Measurements from ENCODE around the gene HNRNPUL2. TPM values are rescaled to one million over a fixed set of nuclear protein-coding genes. Genes with fewer than 3 reads are reported as not detected.
A peak's percentile ranks its signal among the peaks of the same experiment; 100 is the strongest.
"Not testable (repeated sequence)": the region's sequence is repeated elsewhere in the genome, so short reads cannot be mapped to it uniquely, and the experiment has no call there.

The HNRNPUL2 gene
- polyA plus RNA-seq, 2 donors = 27.5 to 27.9 TPM

- no peaks in the 10 kb centered on the region for H3K27me3 ChIP-seq (ENCODE audit: control insufficient read depth in 1 of 2, insufficient read depth in 2 of 2, low read length in 2 of 2)
- H3K9me3 ChIP-seq (ENCODE audit: control insufficient read depth in 2 of 2, insufficient read depth in 1 of 2, low read depth in 1 of 2, low read length in 1 of 2) = no peaks in the 10 kb centered on the region
- H3K4me3 ChIP-seq (ENCODE audit: low read depth in 1 of 2, low read length in 2 of 2) = peak within 1 kb of the TSS; percentile 27 to 93
- H3K27ac ChIP-seq (ENCODE audit: low read depth in 2 of 2, low read length in 1 of 2) = peak within 1 kb of the TSS; percentile 97 to 98
- peaks cover 0 to 4% of the 10 kb centered on the region in 2 donors for H3K36me3 ChIP-seq (ENCODE audit: control insufficient read depth in 2 of 2, insufficient read depth in 2 of 2, low read length in 1 of 2)
- H3K4me1 ChIP-seq (ENCODE audit: control insufficient read depth in 2 of 2, insufficient read depth in 2 of 2, low read length in 1 of 2) = peaks cover 3 to 14% of the 10 kb centered on the region in 2 donors
- 83% methylated on average over 10 of the region's 10 CpGs for WGBS, 2 donors
These were observed 19.9 kb downstream of the HNRNPUL2 start, which contains the start of the genes BSCL2 and GNG3 for GRCh38 chr11:62707277-62707861. Gene BSCL2, minus strand, starts transcription at chr11:62707424. Its CDS starts 229 bp downstream, at chr11:62707195. Gene GNG3, plus strand, starts transcription at chr11:62707676. Its CDS starts 620 bp downstream, at chr11:62708296.

GRCh38 chr11:62706850-62707247 is 20.4 kb downstream of the HNRNPUL2 start:
- Histone ChIP-seq H3K27ac (ENCODE audit: low read depth in 2 of 2, low read length in 1 of 2) (peak overlapping the region; percentile 74 to 90), H3K36me3 (ENCODE audit: control insufficient read depth in 2 of 2, insufficient read depth in 2 of 2, low read length in 1 of 2) (peaks cover 0 to 2% of the 10 kb centered on the region in 2 donors), H3K4me1 (ENCODE audit: control insufficient read depth in 2 of 2, insufficient read depth in 2 of 2, low read length in 1 of 2) (peaks cover 3 to 14% of the 10 kb centered on the region in 2 donors), H3K4me3 (ENCODE audit: low read depth in 1 of 2, low read length in 2 of 2) (peak overlapping the region in 1 of 2 donors; percentile 93), H3K9me3 (ENCODE audit: control insufficient read depth in 2 of 2, insufficient read depth in 1 of 2, low read depth in 1 of 2, low read length in 1 of 2) (no peaks in the 10 kb centered on the region), H3K27me3 (ENCODE audit: control insufficient read depth in 1 of 2, insufficient read depth in 2 of 2, low read length in 2 of 2) (no peaks in the 10 kb centered on the region)
- 69 to 76% methylated on average over 8 of the region's 8 CpGs for WGBS, 2 donors

DNA sequence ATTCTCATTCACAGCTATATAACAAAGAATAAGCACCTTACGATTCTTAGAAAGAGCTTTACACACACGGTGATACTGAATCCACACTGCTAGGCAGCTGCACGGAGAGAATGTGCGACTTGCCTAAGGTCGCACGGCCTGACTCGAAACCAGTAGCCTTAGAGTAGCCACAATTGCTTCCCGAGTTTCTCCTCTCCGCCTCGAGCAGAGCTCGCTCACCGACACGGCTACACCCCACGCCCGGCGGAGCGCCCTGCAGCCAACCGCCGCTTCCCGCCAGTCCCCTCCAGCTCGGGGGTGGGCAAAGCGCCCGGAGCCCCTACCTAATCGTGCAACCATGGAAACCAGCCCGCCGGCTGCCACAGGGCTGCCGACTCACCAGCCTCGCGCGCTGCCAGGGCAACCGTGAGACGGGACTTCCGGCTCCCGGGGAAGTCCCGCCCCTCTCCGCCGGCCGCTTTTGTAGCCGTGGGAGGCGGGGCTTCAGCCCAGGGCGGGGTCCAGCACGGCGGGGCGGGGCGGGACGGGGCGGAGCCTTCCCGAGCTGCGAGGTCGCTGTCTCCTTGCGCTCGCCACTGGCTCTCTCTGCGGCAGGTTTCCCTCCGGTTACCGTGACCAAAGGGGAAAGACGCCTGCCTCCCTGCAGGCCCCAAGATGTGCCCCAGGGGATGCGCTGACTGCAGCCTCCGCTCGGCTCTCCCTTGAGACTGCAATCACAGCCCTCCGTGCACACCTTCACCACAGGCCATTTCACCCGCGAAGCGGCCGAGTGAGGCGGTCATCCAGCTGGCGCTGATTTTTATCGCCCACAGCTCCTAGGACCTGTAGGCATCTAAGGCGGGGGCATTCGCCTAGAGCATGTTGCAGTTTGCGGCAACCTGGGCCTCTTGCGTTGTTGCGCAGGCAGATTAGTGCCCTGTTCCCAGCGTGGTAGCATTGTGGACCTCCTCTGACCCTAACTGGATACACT is 21.1 kb downstream of the HNRNPUL2 start:
- Histone ChIP-seq H3K27ac (ENCODE audit: low read depth in 2 of 2, low read length in 1 of 2) (peak overlapping the region; percentile 83 to 93), H3K4me3 (ENCODE audit: low read depth in 1 of 2, low read length in 2 of 2) (peak overlapping the region; percentile 79 to 93), H3K4me1 (ENCODE audit: control insufficient read depth in 2 of 2, insufficient read depth in 2 of 2, low read length in 1 of 2) (peaks cover 3 to 14% of the 10 kb centered on the region in 2 donors), H3K9me3 (ENCODE audit: control insufficient read depth in 2 of 2, insufficient read depth in 1 of 2, low read depth in 1 of 2, low read length in 1 of 2) (no peaks in the 10 kb centered on the region), H3K36me3 (ENCODE audit: control insufficient read depth in 2 of 2, insufficient read depth in 2 of 2, low read length in 1 of 2) (peaks cover 0 to 2% of the 10 kb centered on the region in 2 donors), H3K27me3 (ENCODE audit: control insufficient read depth in 1 of 2, insufficient read depth in 2 of 2, low read length in 2 of 2) (no peaks in the 10 kb centered on the region)
- 5% methylated on average over 67 to 73 of the region's 73 CpGs for WGBS, 2 donors

DNA sequence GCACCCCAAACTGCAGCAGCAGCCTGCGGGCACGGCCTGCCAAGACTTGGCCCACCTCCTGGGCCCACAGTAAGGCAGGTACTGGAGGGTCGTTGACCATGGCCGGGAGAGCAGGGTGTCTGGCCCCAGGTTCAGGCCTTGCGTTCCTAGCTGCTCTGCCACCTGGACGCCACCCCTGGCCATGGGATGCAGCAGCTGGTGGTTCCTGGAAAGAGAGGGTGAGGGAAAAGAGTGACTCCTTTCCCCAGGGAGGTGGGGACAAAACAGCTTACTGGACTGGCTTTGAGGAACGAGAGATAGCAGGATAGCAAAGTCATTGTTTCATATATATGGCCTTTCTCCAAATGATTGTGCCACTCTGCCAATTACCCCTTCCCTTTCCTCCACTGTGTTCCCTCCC is 21.8 kb downstream of the HNRNPUL2 start:
- Histone ChIP-seq H3K4me3 (ENCODE audit: low read depth in 1 of 2, low read length in 2 of 2) (peak overlapping the region in 1 of 2 donors; percentile 93), H3K9me3 (ENCODE audit: control insufficient read depth in 2 of 2, insufficient read depth in 1 of 2, low read depth in 1 of 2, low read length in 1 of 2) (no peaks in the 10 kb centered on the region), H3K4me1 (ENCODE audit: control insufficient read depth in 2 of 2, insufficient read depth in 2 of 2, low read length in 1 of 2) (peaks cover 3 to 14% of the 10 kb centered on the region in 2 donors), H3K27ac (ENCODE audit: low read depth in 2 of 2, low read length in 1 of 2) (peak overlapping the region; percentile 83 to 93), H3K36me3 (ENCODE audit: control insufficient read depth in 2 of 2, insufficient read depth in 2 of 2, low read length in 1 of 2) (no peaks in the 10 kb centered on the region), H3K27me3 (ENCODE audit: control insufficient read depth in 1 of 2, insufficient read depth in 2 of 2, low read length in 2 of 2) (no peaks in the 10 kb centered on the region)
- 37 to 50% methylated on average over 7 of the region's 7 CpGs for WGBS, 2 donors

DNA sequence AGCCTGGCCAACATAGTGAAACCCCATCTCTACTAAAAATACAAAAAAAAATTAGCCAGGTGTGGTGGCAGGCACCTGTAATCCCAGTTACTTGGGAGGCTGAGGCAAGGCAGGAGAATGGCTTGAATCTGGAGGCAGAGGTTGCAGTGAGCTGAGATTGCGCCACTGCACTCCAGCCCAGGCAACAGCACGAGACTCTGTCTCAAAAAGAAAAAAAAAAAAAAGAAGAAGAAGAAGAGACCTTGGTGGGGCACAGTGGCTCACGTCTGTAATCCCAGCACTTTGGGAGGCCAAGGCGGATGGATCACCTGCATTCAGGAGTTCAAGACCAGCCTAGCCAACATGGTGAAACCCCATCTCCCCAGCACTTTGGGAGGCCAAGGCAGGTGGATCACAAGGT is 23.3 kb downstream of the HNRNPUL2 start:
- not testable (repeated sequence) for H3K27ac ChIP-seq (ENCODE audit: low read depth in 2 of 2, low read length in 1 of 2); H3K36me3 ChIP-seq (ENCODE audit: control insufficient read depth in 2 of 2, insufficient read depth in 2 of 2, low read length in 1 of 2); H3K4me1 ChIP-seq (ENCODE audit: control insufficient read depth in 2 of 2, insufficient read depth in 2 of 2, low read length in 1 of 2); H3K9me3 ChIP-seq (ENCODE audit: control insufficient read depth in 2 of 2, insufficient read depth in 1 of 2, low read depth in 1 of 2, low read length in 1 of 2); H3K4me3 ChIP-seq (ENCODE audit: low read depth in 1 of 2, low read length in 2 of 2); H3K27me3 ChIP-seq (ENCODE audit: control insufficient read depth in 1 of 2, insufficient read depth in 2 of 2, low read length in 2 of 2)
- WGBS, 2 donors = 79 to 95% methylated on average over 4 of the region's 4 CpGs

DNA sequence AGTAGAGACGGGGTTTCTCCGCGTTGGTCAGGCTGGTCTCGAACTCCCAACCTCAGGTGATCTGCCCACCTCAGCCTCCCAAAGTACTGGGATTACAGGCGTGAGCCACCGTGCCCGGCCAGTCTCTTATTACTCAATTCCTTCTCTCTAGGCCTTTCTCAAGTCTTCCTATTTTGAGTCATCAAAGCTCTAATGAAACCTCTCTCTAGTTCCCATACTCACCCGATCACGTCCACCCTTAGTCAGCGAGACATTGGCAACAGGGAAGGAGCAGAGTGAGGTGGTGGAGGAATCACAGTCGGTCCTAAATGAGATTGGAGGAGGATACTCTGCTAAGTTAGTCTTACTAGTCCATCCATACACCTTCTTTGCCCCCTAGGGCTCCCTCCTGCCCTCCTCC is 25.0 kb downstream of the HNRNPUL2 start:
- WGBS, 2 donors = 76 to 79% methylated on average over 11 of the region's 11 CpGs
- Histone ChIP-seq H3K27ac (ENCODE audit: low read depth in 2 of 2, low read length in 1 of 2) (peak overlapping the region in 1 of 2 donors; percentile 79), H3K27me3 (ENCODE audit: control insufficient read depth in 1 of 2, insufficient read depth in 2 of 2, low read length in 2 of 2) (no peaks in the 10 kb centered on the region), H3K9me3 (ENCODE audit: control insufficient read depth in 2 of 2, insufficient read depth in 1 of 2, low read depth in 1 of 2, low read length in 1 of 2) (no peaks in the 10 kb centered on the region), H3K4me1 (ENCODE audit: control insufficient read depth in 2 of 2, insufficient read depth in 2 of 2, low read length in 1 of 2) (peaks cover 3 to 4% of the 10 kb centered on the region in 2 donors), H3K36me3 (ENCODE audit: control insufficient read depth in 2 of 2, insufficient read depth in 2 of 2, low read length in 1 of 2) (no peaks in the 10 kb centered on the region), H3K4me3 (ENCODE audit: low read depth in 1 of 2, low read length in 2 of 2) (no peak overlapping the region)

DNA sequence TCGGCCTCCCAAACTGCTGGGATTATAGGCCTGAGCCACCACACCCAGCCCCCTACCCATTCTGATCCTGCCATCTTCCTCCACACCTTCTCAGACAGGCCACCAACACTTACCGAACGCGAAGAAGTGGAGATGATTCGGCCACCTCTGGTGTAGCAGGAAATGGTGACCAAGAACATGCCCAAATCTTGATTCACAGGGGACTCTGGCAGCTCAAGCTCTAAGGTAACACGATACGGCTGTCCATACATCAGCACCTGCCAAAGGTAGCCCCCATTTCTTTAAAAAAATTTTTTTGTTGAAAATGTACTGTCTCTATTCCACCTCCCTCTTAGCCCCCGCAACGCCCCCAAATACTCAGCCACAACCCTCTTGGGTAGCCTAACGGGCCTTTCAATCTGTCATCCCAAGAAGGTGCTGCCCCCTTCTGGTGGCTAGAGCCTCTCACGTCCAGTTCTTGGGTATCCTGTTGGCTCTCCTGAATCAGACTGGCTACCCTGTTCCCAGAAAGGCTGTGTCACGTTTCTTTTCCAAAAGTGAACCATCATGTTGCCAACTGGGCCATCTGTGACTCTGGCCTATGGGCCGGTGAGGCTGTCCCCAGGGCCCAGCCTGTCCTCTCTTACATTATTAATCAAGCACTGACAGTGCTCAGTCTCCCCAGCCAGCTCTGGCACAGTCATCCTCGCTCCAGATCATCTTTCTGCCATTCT is 32.6 kb downstream of the HNRNPUL2 start:
- Histone ChIP-seq H3K36me3 (ENCODE audit: control insufficient read depth in 2 of 2, insufficient read depth in 2 of 2, low read length in 1 of 2) (peaks cover 5 to 26% of the 10 kb centered on the region in 2 donors), H3K27me3 (ENCODE audit: control insufficient read depth in 1 of 2, insufficient read depth in 2 of 2, low read length in 2 of 2) (no peaks in the 10 kb centered on the region), H3K4me1 (ENCODE audit: control insufficient read depth in 2 of 2, insufficient read depth in 2 of 2, low read length in 1 of 2) (no peaks in the 10 kb centered on the region), H3K4me3 (ENCODE audit: low read depth in 1 of 2, low read length in 2 of 2) (no peak overlapping the region), H3K9me3 (ENCODE audit: control insufficient read depth in 2 of 2, insufficient read depth in 1 of 2, low read depth in 1 of 2, low read length in 1 of 2) (no peaks in the 10 kb centered on the region), H3K27ac (ENCODE audit: low read depth in 2 of 2, low read length in 1 of 2) (peak overlapping the region in 1 of 2 donors; percentile 54)
- WGBS, 2 donors = 52 to 58% methylated on average over 14 of the region's 14 CpGs

DNA sequence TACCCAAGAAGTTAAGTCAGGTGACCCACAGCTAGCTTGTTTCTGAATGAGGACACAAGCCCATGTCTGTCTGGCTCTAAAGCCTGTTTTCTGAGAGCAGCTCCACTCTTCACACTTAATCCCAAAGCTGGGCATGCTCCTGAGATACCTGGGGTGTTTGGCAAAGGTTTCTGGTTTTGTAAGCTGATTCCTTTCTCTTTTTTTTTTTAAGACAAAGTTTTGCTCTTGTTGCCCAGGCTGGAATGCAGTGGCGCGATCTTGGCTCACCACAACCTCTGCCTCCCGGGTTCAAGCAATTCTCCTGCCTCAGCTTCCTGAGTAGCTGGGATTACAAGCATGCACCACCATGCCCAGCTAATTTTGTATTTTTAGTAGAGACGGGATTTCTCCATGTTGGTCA is 33.6 kb downstream of the HNRNPUL2 start:
- not testable (repeated sequence) for H3K4me1 ChIP-seq (ENCODE audit: control insufficient read depth in 2 of 2, insufficient read depth in 2 of 2, low read length in 1 of 2); H3K9me3 ChIP-seq (ENCODE audit: control insufficient read depth in 2 of 2, insufficient read depth in 1 of 2, low read depth in 1 of 2, low read length in 1 of 2); H3K4me3 ChIP-seq (ENCODE audit: low read depth in 1 of 2, low read length in 2 of 2); H3K27ac ChIP-seq (ENCODE audit: low read depth in 2 of 2, low read length in 1 of 2); H3K27me3 ChIP-seq (ENCODE audit: control insufficient read depth in 1 of 2, insufficient read depth in 2 of 2, low read length in 2 of 2)
- 62 to 79% methylated on average over 4 of the region's 4 CpGs for WGBS, 2 donors
- peaks cover 5 to 26% of the 10 kb centered on the region in 2 donors for H3K36me3 ChIP-seq (ENCODE audit: control insufficient read depth in 2 of 2, insufficient read depth in 2 of 2, low read length in 1 of 2)
